Upper lobe of left lung (tissue), 6 donors: ENCODE data around the gene PPP1R13B. TPM values are rescaled to one million over a fixed set of nuclear protein-coding genes. Genes with fewer than 3 reads are reported as not detected.
A peak's percentile ranks its signal among the peaks of the same experiment; 100 is the strongest.

Experiments used
- ATAC-seq, 2 donors: fragments of 200-7000 bp; cut with Tn5 transposase; one replicate each; pipeline ENCODE4 v1.9.1; 2022; ENCODE audit warnings: mild to moderate bottlenecking in 2 of 2, moderate library complexity in 2 of 2; ENCODE audit not compliant: low FRiP score in 2 of 2
- DNase-seq, 2 donors: peaks; one replicate each; pipeline ENCODE4 v3.0.0-alpha.2; 2019 to 2020
- H3K27ac ChIP-seq, 4 donors: fragments of 200-600 bp; sonication (generic); one replicate each; pipeline ENCODE4 v1.5.1; 2016 to 2019
- H3K27me3 ChIP-seq, 4 donors: fragments of 200-600 bp; sonication (generic); one replicate each; pipeline ENCODE4 v1.5.1; 2017 to 2019
- H3K36me3 ChIP-seq, 4 donors: fragments of 200-600 bp; sonication (generic); one replicate each; pipeline ENCODE4 v1.5.1; 2016 to 2019
- H3K4me1 ChIP-seq, 4 donors: fragments of 200-600 bp; sonication (generic); one replicate each; pipeline ENCODE4 v1.5.1; 2018 to 2019
- H3K4me3 ChIP-seq, 4 donors: fragments of 200-600 bp; sonication (generic); one replicate each; pipeline ENCODE4 v1.5.1; 2017 to 2019; ENCODE audit warnings: mild to moderate bottlenecking in 2 of 4, moderate library complexity in 1 of 4
- H3K9me3 ChIP-seq, 4 donors: fragments of 200-600 bp; sonication (generic); one replicate each; pipeline ENCODE4 v1.5.1; 2018 to 2019
- CTCF ChIP-seq, 6 experiments: fragments of 450-650 bp in 4 of 6; fragments of 200-600 bp in 2 of 6; sonication (generic) in 2 of 6; IDR thresholded peaks; one replicate each; pipeline ENCODE4 v1.5.1; 2016 to 2019; ENCODE audit warnings: antibody characterized with exemption in 6 of 6
- EP300 ChIP-seq, 4 donors: sonication (generic); formaldehyde crosslinking; IDR thresholded peaks; one replicate each; pipeline ENCODE4 v1.5.1; 2017; ENCODE audit warnings: antibody characterized with exemption in 4 of 4, control low read depth in 2 of 4
- POLR2A ChIP-seq, 4 donors: fragments of 450-650 bp; IDR thresholded peaks; one replicate each; pipeline ENCODE4 v1.5.1; 2016 to 2017; ENCODE audit warnings: antibody characterized with exemption in 4 of 4, mild to moderate bottlenecking in 2 of 4
- POLR2AphosphoS5 ChIP-seq, 2 donors: sonication (generic); formaldehyde crosslinking; IDR thresholded peaks; one replicate each; pipeline ENCODE4 v1.5.1; 2017; ENCODE audit warnings: antibody characterized with exemption in 2 of 2
- WGBS, 2 donors: methylation state at CpG; one replicate each; pipeline ENCODE4 v1.1.5; 2017 to 2018; 5-methylcytosine and 5-hydroxymethylcytosine counted together
- total RNA-seq, 6 donors: library from RNA; depleted of rRNA in 4 of 6; stranded (reverse); fragments of >200 nt in 4 of 6; gene quantifications; one replicate each; pipeline versions ENCODE4 v1.1.0 to v1.2.1, GENCODE V29; 2016 to 2021
- donor health status: DM: no; HTN: no; CAD: no; lungs with moderate emphysema.
- donor health status: DM: no; HTN: yes; CAD: no; lungs with severe emphysema.

PPP1R13B gene
- total RNA-seq, 6 donors from 2014 or later, result 37.0 to 117 (median 71.1) TPM

GRCh38 chr14:103836976-103837725 is 10.2 kb downstream of the PPP1R13B start:
- TF ChIP-seq POLR2A (IDR thresholded peaks at IDR 0.05) (no peak), CTCF (IDR thresholded peaks at IDR 0.05) (no peak), POLR2AphosphoS5 (IDR thresholded peaks at IDR 0.05) (no peak), EP300 (IDR thresholded peaks at IDR 0.05) (no peak)
- WGBS, 2 donors, result 32 to 45% methylated on average over 6 of the region's 6 CpGs
- DNase-seq, result no peak

GRCh38 chr14:103834956-103835355 is 12.4 kb downstream of the PPP1R13B start:
- no peak for ATAC-seq
- H3K36me3 ChIP-seq, result no peaks in the 10 kb centered on the region
- no peak for TF ChIP-seq EP300 (IDR thresholded peaks at IDR 0.05)
- TF ChIP-seq CTCF (IDR thresholded peaks at IDR 0.05), result no peak
- TF ChIP-seq POLR2A (IDR thresholded peaks at IDR 0.05), result no peak
- TF ChIP-seq POLR2AphosphoS5 (IDR thresholded peaks at IDR 0.05), result no peak
- H3K4me3 ChIP-seq, result no peak overlapping the region
- no peak overlapping the region for H3K27ac ChIP-seq
- no peaks in the 10 kb centered on the region for H3K27me3 ChIP-seq
- H3K9me3 ChIP-seq, result no peaks in the 10 kb centered on the region
- H3K4me1 ChIP-seq, result peaks cover 5 to 40% (median 7%) of the 10 kb centered on the region in 4 donors
- WGBS, 2 donors, result 80 to 91% methylated on average over 2 of the region's 2 CpGs
- no peak for DNase-seq

More at GRCh38 chr14:103836976-103837725, 10.2 kb downstream of the PPP1R13B start:
- no peaks in the 10 kb centered on the region for H3K27me3 ChIP-seq
- H3K4me1 ChIP-seq, result peaks cover 5 to 52% (median 10%) of the 10 kb centered on the region in 4 donors
- ATAC-seq, result no peak
- no peaks in the 10 kb centered on the region for H3K36me3 ChIP-seq
- H3K27ac ChIP-seq, result peak overlapping the region in 1 of 4 donors; percentile 8
- no peak overlapping the region for H3K4me3 ChIP-seq
- no peaks in the 10 kb centered on the region for H3K9me3 ChIP-seq

GRCh38 chr14:103833711-103834110 is 13.7 kb downstream of the PPP1R13B start:
- Histone ChIP-seq H3K36me3 (no peaks in the 10 kb centered on the region), H3K4me3 (no peak overlapping the region), H3K9me3 (no peaks in the 10 kb centered on the region), H3K4me1 (peaks cover 2 to 36% (median 8%) of the 10 kb centered on the region in 4 donors), H3K27me3 (no peaks in the 10 kb centered on the region), H3K27ac (no peak overlapping the region)
- ATAC-seq (no peak), DNase-seq (no peak)
- 83 to 84% methylated on average over 4 of the region's 4 CpGs for WGBS, 2 donors
- TF ChIP-seq CTCF (IDR thresholded peaks at IDR 0.05) (no peak), POLR2A (IDR thresholded peaks at IDR 0.05) (no peak), POLR2AphosphoS5 (IDR thresholded peaks at IDR 0.05) (no peak), EP300 (IDR thresholded peaks at IDR 0.05) (no peak)

- Histone ChIP-seq H3K27ac (no peak overlapping the region), H3K36me3 (no peaks in the 10 kb centered on the region), H3K4me1 (peaks cover 10 to 38% (median 12%) of the 10 kb centered on the region in 4 donors), H3K27me3 (no peaks in the 10 kb centered on the region), H3K4me3 (no peak overlapping the region), H3K9me3 (no peaks in the 10 kb centered on the region)
- ATAC-seq (no peak), DNase-seq (no peak)
- TF ChIP-seq CTCF (IDR thresholded peaks at IDR 0.05) (no peak), POLR2AphosphoS5 (IDR thresholded peaks at IDR 0.05) (no peak), EP300 (IDR thresholded peaks at IDR 0.05) (no peak), POLR2A (IDR thresholded peaks at IDR 0.05) (no peak)
- 71 to 72% methylated on average over 1 of the region's 1 CpG for WGBS, 2 donors
These were observed 15.3 kb downstream of the PPP1R13B start for GRCh38 chr14:103832046-103832445.
